GM18505 (cell line): Measurements from ENCODE around the gene XPC.
"Not testable (repeated sequence)": the region's sequence is repeated elsewhere in the genome, so short reads cannot be mapped to it uniquely, and the experiment has no call there.

Experiments
- ATAC-seq: cut with Tn5 transposase; IDR thresholded peaks from one replicate; pipeline ENCODE4 v1.9.1; 2021; ENCODE audit not compliant: unreplicated experiment
- POLR2A ChIP-seq: IDR thresholded peaks from 4 replicates; pipeline ENCODE4 v1.6.1; 2011; ENCODE audit warnings: borderline replicate concordance; ENCODE audit not compliant: insufficient read depth, insufficient read length; ENCODE audit errors: extremely low read depth

Gene XPC

GRCh38 chr3:14118400-14119381 lies 59.7 kb downstream of the XPC start:
- no peak for ATAC-seq

GRCh38 chr3:14117468-14118399 lies 60.7 kb downstream of the XPC start:
- ATAC-seq: no peak
- no peak for TF ChIP-seq POLR2A

More at GRCh38 chr3:14118400-14119381, 59.7 kb downstream of the XPC start:
- no peak for TF ChIP-seq POLR2A

DNA sequence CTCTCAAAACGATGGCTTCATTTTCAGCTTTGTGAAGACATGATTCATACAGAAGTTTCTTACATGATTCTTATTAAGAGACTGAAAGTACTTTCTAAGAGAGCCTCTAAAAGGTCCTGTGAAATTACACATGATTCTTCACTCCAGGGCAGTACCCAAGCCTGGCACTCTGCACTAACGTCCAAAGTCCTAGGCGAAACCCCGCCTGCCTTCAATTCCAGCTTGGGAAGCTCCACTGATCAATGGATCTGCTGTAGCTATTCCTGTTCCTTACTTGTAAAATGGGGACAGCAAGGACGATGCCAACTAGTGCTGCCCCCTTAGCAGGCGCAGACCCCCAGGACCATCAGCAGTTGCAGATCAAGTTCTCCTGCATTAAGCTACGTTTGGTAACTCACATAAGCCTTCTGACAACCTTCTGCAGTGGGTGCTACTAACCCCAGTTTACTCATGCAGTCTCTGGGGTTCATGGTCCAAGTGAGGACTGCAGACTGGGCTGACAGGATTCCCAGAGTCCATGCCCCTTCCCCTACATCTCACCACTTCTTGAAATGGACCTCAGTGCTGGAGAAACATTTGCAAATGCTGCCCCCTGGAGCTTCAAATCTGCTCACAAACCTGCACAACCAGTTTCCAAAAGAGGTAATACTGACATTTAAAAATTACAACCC lies 64.3 kb downstream of the XPC start:
- ATAC-seq: no peak
- no peak for TF ChIP-seq POLR2A

DNA sequence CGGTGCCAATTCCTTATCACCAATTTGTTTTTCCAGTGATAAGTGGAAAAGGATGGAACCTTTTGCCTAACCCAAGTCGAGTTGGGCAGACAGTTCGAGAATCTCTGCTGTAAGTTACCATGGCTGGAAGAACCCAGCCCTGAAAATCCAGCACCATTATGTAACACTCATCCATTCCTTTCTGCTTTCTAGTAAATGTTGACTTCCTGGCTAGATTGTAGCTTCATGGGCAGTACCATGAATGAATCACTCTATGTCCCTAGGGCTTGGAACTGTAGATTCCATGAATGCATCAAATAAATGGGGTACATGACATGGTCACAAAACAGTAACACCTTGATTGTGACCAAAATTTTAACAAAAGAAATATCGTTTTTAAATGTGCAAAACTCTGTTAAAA lies 67.7 kb downstream of the XPC start:
- no peak for ATAC-seq
- no peak for TF ChIP-seq POLR2A

GRCh38 chr3:14109821-14110220 lies 68.6 kb downstream of the XPC start:
- ATAC-seq: not testable (repeated sequence)

DNA sequence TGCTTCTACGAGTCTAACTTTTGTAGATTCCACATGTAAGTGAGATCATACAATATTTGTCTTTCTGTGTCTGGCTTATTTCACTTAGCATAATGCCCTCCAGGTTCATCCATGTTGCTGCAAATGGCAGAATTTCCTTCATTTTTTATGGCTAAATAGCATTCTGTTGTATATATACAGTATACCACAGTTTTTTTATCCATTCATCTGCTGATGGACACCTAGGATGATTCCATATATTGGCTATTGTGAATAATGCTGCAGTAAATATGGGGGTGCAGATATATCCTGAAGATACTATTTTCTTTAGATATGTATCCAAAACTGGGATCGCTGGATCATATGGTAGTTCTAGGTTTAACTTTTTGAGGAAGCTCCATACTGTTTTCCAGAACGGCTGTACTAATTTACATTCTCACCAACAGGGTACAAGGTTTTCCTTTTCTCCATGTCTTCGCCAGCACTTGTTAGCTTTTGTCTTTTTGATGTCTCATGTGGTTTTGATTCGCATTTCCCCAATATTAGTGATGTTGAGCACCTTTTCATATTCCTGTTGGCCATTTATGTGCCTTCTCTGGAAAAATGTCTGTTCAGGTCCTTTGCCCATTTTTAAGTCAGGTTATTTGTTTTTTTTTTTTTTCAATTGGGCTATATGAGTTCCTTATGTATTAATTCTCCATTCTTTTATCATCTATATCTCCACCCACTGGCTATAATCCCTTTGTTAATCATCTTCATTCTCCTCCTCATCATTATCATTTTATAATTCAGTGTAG lies 80.6 kb downstream of the XPC start:
- ATAC-seq: no peak

GRCh38 chr3:14096742-14097141 lies 81.7 kb downstream of the XPC start:
- no peak for TF ChIP-seq POLR2A
- no peak for ATAC-seq

More for the DNA sequence above, 80.6 kb downstream of the XPC start:
- TF ChIP-seq POLR2A: no peak
